GM19193 (cell line): ENCODE data around the gene CACNA2D4.

Experiments used
- POLR2A ChIP-seq: IDR thresholded peaks from 4 replicates; pipeline ENCODE4 v1.6.1; 2011; ENCODE audit not compliant: insufficient read depth, insufficient read length; ENCODE audit errors: extremely low read depth

The CACNA2D4 gene

GRCh38 chr12:1915082-1915968 lies 3.1 kb downstream of the CACNA2D4 start:
- no peak for TF ChIP-seq POLR2A

GRCh38 chr12:1914114-1914911 lies 4.1 kb downstream of the CACNA2D4 start:
- TF ChIP-seq POLR2A: no peak

GRCh38 chr12:1913377-1914113 lies 4.9 kb downstream of the CACNA2D4 start:
- no peak for TF ChIP-seq POLR2A

DNA sequence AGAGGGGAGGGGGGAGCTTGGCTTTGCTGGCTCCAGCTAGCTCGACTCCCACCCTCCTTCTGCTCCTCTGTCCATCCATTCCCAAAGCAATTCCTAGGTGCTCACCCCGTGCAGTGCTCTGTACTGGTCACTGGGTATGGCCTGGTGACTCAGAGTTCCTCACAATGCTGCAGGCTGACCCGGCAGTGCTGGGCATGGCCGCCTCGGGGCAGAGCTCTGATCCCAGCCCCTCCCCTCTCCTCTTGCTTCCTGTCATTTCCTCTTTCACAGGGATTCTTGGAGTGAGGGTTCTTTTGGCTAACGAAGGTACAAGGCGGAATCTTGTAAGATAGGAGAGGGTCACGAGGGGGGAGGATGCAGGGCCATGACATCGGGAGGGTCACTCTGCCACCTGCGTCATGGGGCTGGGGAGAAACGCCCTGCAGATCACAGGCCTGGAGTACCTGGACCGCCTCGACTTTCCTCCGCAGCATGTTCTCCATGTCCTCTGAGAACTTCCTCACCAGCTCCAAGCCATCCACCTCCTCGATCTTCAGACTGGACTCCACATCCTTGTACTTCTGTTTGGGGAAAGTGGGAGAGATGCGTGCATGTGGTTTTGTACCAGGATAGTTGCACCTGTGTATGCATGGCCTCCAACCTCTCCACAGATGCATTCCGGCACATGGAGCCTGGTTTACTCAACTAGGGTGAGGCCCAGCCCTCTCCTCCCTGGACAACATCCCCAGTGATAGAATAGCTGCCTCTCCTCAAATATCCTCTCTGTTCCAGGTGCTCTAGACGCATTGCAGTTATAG lies 5.7 kb downstream of the CACNA2D4 start:
- no peak for TF ChIP-seq POLR2A

DNA sequence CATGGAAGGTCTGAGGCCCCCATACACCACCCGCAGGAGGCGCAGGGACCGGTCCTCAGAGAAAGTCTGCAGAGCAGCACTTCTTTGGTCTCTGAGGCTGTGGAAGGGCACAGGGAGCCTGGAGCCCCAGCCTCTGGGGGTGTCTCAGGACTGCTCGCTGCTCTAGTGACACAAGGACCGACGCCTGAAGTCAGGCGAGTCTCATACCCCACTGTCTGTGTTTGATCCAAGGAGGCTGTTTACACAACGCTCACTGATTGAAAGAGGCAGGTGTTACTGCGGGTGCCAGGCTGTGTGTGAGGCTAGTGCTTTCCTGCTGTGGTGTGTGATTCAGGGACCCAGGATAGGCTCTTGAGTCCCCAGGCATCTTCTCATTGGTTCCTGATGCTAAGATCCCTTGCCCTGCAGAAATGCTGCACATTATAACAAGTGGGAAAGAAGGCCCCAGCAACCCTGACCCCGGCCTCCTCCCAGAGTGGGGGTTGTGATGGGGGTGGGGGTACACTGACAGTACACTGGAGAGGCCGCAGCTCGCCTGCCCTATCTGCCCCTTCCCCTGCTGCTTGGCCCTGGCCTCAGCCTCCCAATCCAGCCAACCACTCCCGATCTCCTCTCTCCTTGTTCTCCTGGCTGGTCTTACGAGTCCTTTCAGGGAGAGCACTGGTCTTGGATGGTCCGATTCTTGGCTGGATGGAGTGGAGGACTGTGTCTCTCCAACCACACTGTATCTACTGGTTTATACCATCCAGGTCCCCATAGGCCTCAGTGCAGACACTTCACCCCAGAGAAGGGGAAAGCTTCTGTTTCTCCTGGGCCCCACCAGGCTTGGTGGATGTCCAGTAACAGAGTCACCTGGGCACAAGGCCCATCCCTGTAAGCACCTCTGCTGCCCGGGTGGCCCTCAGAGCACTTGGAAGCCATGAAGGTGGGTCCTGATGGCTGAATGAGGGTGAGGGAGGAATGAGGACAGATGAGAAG lies 6.6 kb downstream of the CACNA2D4 start:
- TF ChIP-seq POLR2A: no peak

- no peak for TF ChIP-seq POLR2A
Measured at GRCh38 chr12:1910468-1910867, 8.0 kb downstream of the CACNA2D4 start.

DNA sequence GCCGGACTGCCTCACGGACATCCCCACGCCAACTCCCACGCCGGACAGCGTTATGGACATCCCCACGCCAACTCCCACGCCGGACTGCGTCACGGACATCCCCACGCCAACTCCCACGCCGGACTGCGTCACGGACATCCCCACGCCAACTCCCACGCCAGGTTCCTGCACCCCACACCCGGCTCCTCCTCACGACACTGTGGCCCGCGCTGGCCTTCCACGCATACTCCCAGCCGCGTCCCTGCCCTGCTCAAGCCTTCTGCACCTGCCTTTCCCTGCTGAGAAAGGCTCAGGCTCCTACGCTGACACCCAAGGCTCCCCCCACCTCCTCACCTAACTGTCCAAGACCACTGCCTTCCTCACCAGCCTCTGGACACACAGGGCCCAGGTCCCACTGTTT lies 9.7 kb downstream of the CACNA2D4 start:
- no peak for TF ChIP-seq POLR2A

- no peak for TF ChIP-seq POLR2A
Measured at GRCh38 chr12:1907652-1908611, 10.5 kb downstream of the CACNA2D4 start.

GRCh38 chr12:1906579-1906978 lies 11.9 kb downstream of the CACNA2D4 start:
- no peak for TF ChIP-seq POLR2A

DNA sequence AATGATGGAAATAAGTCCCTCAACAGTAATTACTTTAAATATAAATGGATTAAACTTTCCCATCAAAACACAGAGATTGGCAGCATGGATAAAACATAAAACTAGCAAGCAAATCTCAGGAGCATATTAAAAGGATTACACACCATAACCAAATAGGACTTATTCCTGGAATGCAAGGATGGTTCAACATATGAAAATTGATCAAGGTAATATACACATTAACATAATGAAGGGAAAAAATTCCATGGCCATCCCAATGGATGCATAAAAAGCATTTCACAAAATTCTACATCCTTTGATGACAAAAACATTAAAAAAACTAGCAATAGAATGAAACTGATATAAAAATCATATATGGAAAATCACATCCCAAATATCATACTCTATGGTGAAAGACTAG lies 13.6 kb downstream of the CACNA2D4 start:
- no peak for TF ChIP-seq POLR2A

DNA sequence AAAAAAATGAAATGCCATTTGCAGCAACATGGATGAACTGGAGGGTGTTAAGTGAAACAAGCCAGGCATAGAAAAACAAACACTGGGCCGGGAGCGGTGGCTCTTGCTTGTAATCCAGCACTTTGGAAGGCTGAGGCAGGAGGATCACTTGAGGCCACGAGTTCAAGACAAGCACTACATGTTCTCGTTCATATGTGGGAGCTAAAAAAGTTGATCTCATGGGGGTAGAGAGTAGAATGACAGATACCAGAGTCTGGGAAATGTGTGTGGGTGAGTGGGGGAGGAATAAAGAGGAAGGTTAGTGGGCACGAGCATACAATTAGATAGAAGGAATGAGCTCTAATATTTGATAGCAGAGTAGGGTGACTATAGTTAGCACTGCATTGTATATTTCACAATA lies 21.5 kb downstream of the CACNA2D4 start:
- no peak for TF ChIP-seq POLR2A

DNA sequence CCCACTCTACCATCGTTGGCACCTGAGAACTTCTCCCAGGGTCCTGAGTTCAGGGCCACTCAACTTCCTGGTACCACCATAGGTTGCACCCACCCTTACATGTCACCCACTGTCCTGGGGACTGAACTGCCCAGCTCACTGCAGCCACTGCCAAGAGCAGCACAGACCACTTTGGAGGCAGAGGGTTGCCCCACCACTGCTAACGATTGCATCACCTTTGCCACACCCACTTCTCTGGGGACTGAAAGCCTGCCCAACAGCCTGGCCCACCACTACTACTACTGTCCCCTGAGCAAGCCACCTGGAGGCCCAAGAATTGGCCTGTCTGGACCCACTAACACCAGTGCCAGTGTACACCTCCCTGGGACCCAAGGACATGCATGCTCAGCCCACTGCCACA lies 27.6 kb downstream of the CACNA2D4 start:
- TF ChIP-seq POLR2A: no peak
